H1 (cell line): Measurements from ENCODE around the gene MBTPS1. TPM values are rescaled to one million over a fixed set of nuclear protein-coding genes. Genes with fewer than 3 reads are reported as not detected.

ENCODE experiments used
- CTCF ChIA-PET: fragments of 300-600 bp; sonication (Branson Sonifier 250); formaldehyde crosslinking; loops from one replicate; lab custom pipeline; 2021; ENCODE audit not compliant: partially characterized antibody; lab: Charles Lee
- POLR2A ChIA-PET: fragments of 300-600 bp; sonication (Branson Sonifier 250); formaldehyde crosslinking; loops from one replicate; lab custom pipeline; 2021; ENCODE audit warnings: inconsistent platforms; ENCODE audit not compliant: partially characterized antibody; lab: Charles Lee
- DNase-seq, 2 experiments: peaks; one replicate each; pipeline versions ENCODE4 v3.0.0 to v3.0.0-alpha.2; 2010 to 2022; ENCODE audit warnings: low spot score in 2 of 2, low read depth in 1 of 2, mixed read lengths in 1 of 2
- FAIRE-seq: peaks from 2 replicates; lab custom pipeline; 2011; peaks lifted over from hg19 to GRCh38; lab: Jason Lieb, UNC
- H2AFZ ChIP-seq: 2 replicates; pipeline ENCODE4 v1.8.1; 2012; ENCODE audit warnings: low read length, inconsistent platforms
- H2AK5ac ChIP-seq: 2 replicates; pipeline ENCODE4 v1.6.1; 2013; ENCODE audit warnings: low read depth, low read length
- H2BK120ac ChIP-seq: replicated peaks from 2 replicates; pipeline ENCODE3; 2013; ENCODE audit warnings: low read depth, low read length, inconsistent platforms
- H2BK12ac ChIP-seq: 2 replicates; pipeline ENCODE4 v1.6.1; 2013; ENCODE audit warnings: low read depth, low read length
- H2BK15ac ChIP-seq: 2 replicates; pipeline ENCODE4 v1.6.1; 2013; ENCODE audit warnings: low read length
- H2BK20ac ChIP-seq: 2 replicates; pipeline ENCODE4 v1.6.1; 2013; ENCODE audit warnings: low read length
- H2BK5ac ChIP-seq: 2 replicates; pipeline ENCODE4 v1.6.1; 2013; ENCODE audit warnings: low read depth, low read length
- H3K14ac ChIP-seq: 2 replicates; pipeline ENCODE4 v1.6.1; 2013; ENCODE audit warnings: inconsistent platforms; ENCODE audit not compliant: insufficient read length
- H3K18ac ChIP-seq: 2 replicates; pipeline ENCODE4 v1.6.1; 2013; ENCODE audit warnings: low read length; ENCODE audit errors: extremely low read depth
- H3K23ac ChIP-seq: 2 replicates; pipeline ENCODE4 v1.6.1; 2013; ENCODE audit warnings: inconsistent platforms; ENCODE audit not compliant: insufficient read length
- H3K23me2 ChIP-seq: 2 replicates; pipeline ENCODE4 v1.6.1; 2013; ENCODE audit warnings: low read depth, low read length
- H3K27ac ChIP-seq: 2 replicates; pipeline ENCODE4 v1.6.1; 2011; ENCODE audit warnings: low read depth, low read length, inconsistent platforms
- H3K27me3 ChIP-seq, 4 experiments: replicated peaks in 1 of 4; 1 replicate in 1 of 4; 2 replicates in 3 of 4; pipeline versions ENCODE4 v1.6.1 to v1.8.1; 2011 to 2013; ENCODE audit warnings: low read length in 3 of 4, mild to moderate bottlenecking in 3 of 4, inconsistent platforms in 2 of 4, mixed read lengths in 2 of 4, moderate library complexity in 1 of 4; ENCODE audit not compliant: control insufficient read depth in 3 of 4, insufficient read depth in 3 of 4; ENCODE audit errors: extremely low read depth in 1 of 4
- H3K36me3 ChIP-seq, 4 experiments: 2 replicates each; pipeline versions ENCODE4 v1.6.1 to v1.8.1; 2011 to 2013; ENCODE audit warnings: mild to moderate bottlenecking in 4 of 4, low read length in 3 of 4, moderate library complexity in 2 of 4, control low read depth in 1 of 4, inconsistent platforms in 1 of 4; ENCODE audit not compliant: insufficient read depth in 4 of 4, control insufficient read depth in 2 of 4
- H3K4ac ChIP-seq: replicated peaks from 2 replicates; pipeline ENCODE3; 2013; ENCODE audit warnings: low read length, low read depth, mixed read lengths, inconsistent platforms; ENCODE audit not compliant: insufficient read length
- H3K4me1 ChIP-seq, 4 experiments: replicated peaks in 1 of 4; 1 replicate in 1 of 4; 2 replicates in 3 of 4; pipeline versions ENCODE4 v1.6.1 to v1.8.1; 2011 to 2013; ENCODE audit warnings: low read length in 3 of 4, inconsistent platforms in 2 of 4, mixed read lengths in 1 of 4; ENCODE audit not compliant: insufficient read depth in 4 of 4, control insufficient read depth in 3 of 4
- H3K4me2 ChIP-seq, 2 experiments: 2 replicates each; pipeline versions ENCODE4 v1.6.1 to v1.8.1; 2011 to 2013; ENCODE audit warnings: low read depth in 2 of 2, low read length in 2 of 2, control low read depth in 1 of 2, inconsistent platforms in 1 of 2, mild to moderate bottlenecking in 1 of 2; ENCODE audit not compliant: insufficient read depth in 1 of 2
- H3K4me3 ChIP-seq, 4 experiments: fragments of 200-600, 300-600 bp in 1 of 4; sonication (generic), shearing (Covaris generic), sonication (Bioruptor Twin) in 1 of 4; 2 replicates each; pipeline versions ENCODE4 v1.5.1 to v1.8.1; 2011 to 2016; ENCODE audit warnings: low read length in 4 of 4, low read depth in 3 of 4, control low read depth in 2 of 4, inconsistent platforms in 2 of 4, mild to moderate bottlenecking in 2 of 4, mixed read lengths in 1 of 4, moderate library complexity in 1 of 4; ENCODE audit not compliant: insufficient read depth in 2 of 4; ENCODE audit errors: extremely low read depth in 1 of 4
- H3K56ac ChIP-seq: replicated peaks from 2 replicates; pipeline ENCODE3; 2013; ENCODE audit warnings: low read depth, mild to moderate bottlenecking, mixed read lengths, low read length, inconsistent platforms; ENCODE audit not compliant: insufficient read length
- H3K79me1 ChIP-seq: 2 replicates; pipeline ENCODE4 v1.6.1; 2013; ENCODE audit warnings: low read depth, low read length, control low read depth
- H3K79me2 ChIP-seq, 2 experiments: 2 replicates each; pipeline versions ENCODE4 v1.6.1 to v1.8.1; 2012 to 2013; ENCODE audit warnings: low read length in 2 of 2, mild to moderate bottlenecking in 2 of 2, inconsistent platforms in 1 of 2; ENCODE audit not compliant: insufficient read depth in 2 of 2, control insufficient read depth in 1 of 2
- H3K9ac ChIP-seq, 4 experiments: replicated peaks in 1 of 4; 1 replicate in 1 of 4; 2 replicates in 3 of 4; pipeline versions ENCODE4 v1.6.1 to v1.8.1; 2011 to 2013; ENCODE audit warnings: low read depth in 3 of 4, low read length in 3 of 4, control low read depth in 2 of 4, mild to moderate bottlenecking in 2 of 4, moderate library complexity in 2 of 4, inconsistent platforms in 1 of 4; ENCODE audit errors: extremely low read depth in 1 of 4
- H3K9me3 ChIP-seq, 2 experiments: 2 replicates each; pipeline versions ENCODE4 v1.6.1 to v1.8.1; 2012 to 2013; ENCODE audit warnings: mild to moderate bottlenecking in 2 of 2, moderate library complexity in 2 of 2, control low read depth in 1 of 2, inconsistent platforms in 1 of 2, low read depth in 1 of 2, low read length in 1 of 2, mixed read lengths in 1 of 2; ENCODE audit not compliant: insufficient read depth in 2 of 2
- H4K20me1 ChIP-seq, 2 experiments: replicated peaks in 1 of 2; 2 replicates each; pipeline versions ENCODE3 to v1.8.1; 2011 to 2013; ENCODE audit warnings: inconsistent platforms in 2 of 2, low read length in 2 of 2, mild to moderate bottlenecking in 1 of 2; ENCODE audit not compliant: insufficient read depth in 2 of 2, control insufficient read depth in 1 of 2
- H4K5ac ChIP-seq: 2 replicates; pipeline ENCODE4 v1.6.1; 2013; ENCODE audit warnings: low read length, low read depth, mixed read lengths, inconsistent platforms; ENCODE audit not compliant: insufficient read length
- H4K8ac ChIP-seq: 2 replicates; pipeline ENCODE4 v1.8.0; 2013; ENCODE audit warnings: mild to moderate bottlenecking, moderate library complexity, low read length, inconsistent platforms; ENCODE audit not compliant: insufficient read depth; ENCODE audit errors: extremely low read depth
- H4K91ac ChIP-seq: replicated peaks from 2 replicates; pipeline ENCODE3; 2013; ENCODE audit warnings: low read length, mixed read lengths, inconsistent platforms; ENCODE audit not compliant: insufficient read length
- BCL11A ChIP-seq, 2 experiments: IDR thresholded peaks; one replicate each; pipeline ENCODE4 v1.6.1; 2011; ENCODE audit warnings: low read depth in 2 of 2, low read length in 2 of 2, mild to moderate bottlenecking in 2 of 2
- CREB1 ChIP-seq: IDR thresholded peaks from 2 replicates; pipeline ENCODE4 v1.6.1; 2012; ENCODE audit warnings: inconsistent platforms
- HDAC6 ChIP-seq: IDR thresholded peaks from one replicate; pipeline ENCODE4 v1.7.1; 2012; ENCODE audit warnings: low read depth, mild to moderate bottlenecking, inconsistent platforms, low read length, moderate library complexity
- PHF8 ChIP-seq: fragments of 200-600 bp; sonication (generic); conservative IDR thresholded peaks from 2 replicates; pipeline ENCODE4 v1.7.1; 2012; ENCODE audit warnings: low read depth, mild to moderate bottlenecking, inconsistent platforms, low read length, moderate library complexity
- SIRT6 ChIP-seq: IDR thresholded peaks from one replicate; pipeline ENCODE4 v1.7.1; 2012; ENCODE audit warnings: low read length, inconsistent platforms
- WGBS, 2 experiments: shearing (Covaris generic) in 1 of 2; methylation state at CpG; one replicate each; pipeline versions ENCODE4 v1.1.6 to v1.1.7; 2013 to 2015; ENCODE audit warnings: low lambda C conversion rate in 2 of 2, mixed read lengths in 2 of 2, inconsistent platforms in 1 of 2, low coverage in 1 of 2, missing lambda C conversion rate in 1 of 2; ENCODE audit not compliant: insufficient replicate concordance in 2 of 2, insufficient coverage in 1 of 2, insufficient read length in 1 of 2; ENCODE audit errors: extremely low coverage in 1 of 2, missing lambda C conversion rate in 1 of 2; 5-methylcytosine and 5-hydroxymethylcytosine counted together
- polyA plus RNA-seq, 7 experiments: library from polyadenylated mRNA; depleted of rRNA in 3 of 7; stranded (reverse) in 5 of 7; unstranded in 2 of 7; fragments of >200 nt in 5 of 7; fragments of 200-250 nt in 2 of 7; gene quantifications; 1 replicate in 5 of 7; 2 replicates in 1 of 7; 4 replicates in 1 of 7; pipeline versions ENCODE4 v1.2.1 to v1.2.3, GENCODE V29; 2011 to 2013; ENCODE audit warnings: missing spikeins in 2 of 7, mixed read lengths in 2 of 7
- total RNA-seq: library from RNA; stranded (reverse); fragmentation: NEBNext Ultra II Directional; extraction: Animal tissue kit (Norgen Biotek cat#: 25700); gene quantifications from 2 replicates; pipeline ENCODE4 v1.2.1, GENCODE V29; 2021
- TF ChIP-seq, protein P1 (sequence below), 3 experiments: IDR thresholded peaks; 1 replicate in 2 of 3; 2 replicates in 1 of 3; pipeline versions ENCODE4 v1.5.1 to v1.6.1; 2011; ENCODE audit warnings: low read length in 3 of 3, mild to moderate bottlenecking in 3 of 3, inconsistent platforms in 2 of 3, low read depth in 1 of 3, moderate library complexity in 1 of 3; ENCODE audit not compliant: insufficient read depth in 1 of 3; ENCODE audit errors: control extremely low read depth in 1 of 3

MBTPS1 gene
- total and polyA plus RNA-seq, 2 of the 8 experiments (the other 6 are each of a cell fraction or from before 2014, with no cell fraction given), result 30.6 to 53.3 TPM

DNA sequence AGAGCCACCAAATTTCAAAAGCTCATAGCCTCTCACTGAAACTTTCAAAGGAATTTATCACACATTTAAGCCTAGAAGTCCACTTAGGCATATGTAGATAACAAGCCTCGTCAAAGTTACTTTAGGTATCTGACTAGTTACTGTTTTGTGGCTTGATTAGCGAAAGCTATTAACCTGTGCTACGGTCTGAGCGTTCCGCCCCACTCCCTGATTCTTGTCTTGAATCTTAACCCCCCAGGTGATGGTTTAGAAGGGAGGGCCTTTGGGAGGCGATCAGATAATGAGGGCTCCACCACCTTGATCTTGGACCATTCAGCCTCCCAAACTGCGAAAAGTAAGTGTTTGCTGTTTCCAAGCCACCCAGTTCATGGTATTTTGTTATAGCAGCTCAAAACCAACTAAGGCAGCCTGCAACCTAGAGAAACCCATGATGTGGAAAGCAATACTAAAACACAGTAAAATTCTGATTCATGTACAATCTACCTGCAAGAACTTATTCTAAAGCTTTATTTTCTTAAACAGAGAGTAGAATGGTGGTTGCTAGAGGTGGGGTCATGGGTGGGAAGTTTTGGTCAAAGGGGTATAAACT, 21.1 kb upstream of the MBTPS1 start:
- Histone ChIP-seq H3K4me3 (no peak overlapping the region), H3K27ac (no peak overlapping the region), H3K36me3 (no peaks in the 10 kb centered on the region), H3K23me2 (no peaks in the 10 kb centered on the region), H2BK15ac (no peak overlapping the region), H3K4ac (no peak overlapping the region), H2AK5ac (no peak overlapping the region), H3K9me3 (no peaks in the 10 kb centered on the region), H4K5ac (no peak overlapping the region), H3K18ac (no peak overlapping the region), H4K91ac (no peak overlapping the region), H3K23ac (no peak overlapping the region), H3K27me3 (no peaks in the 10 kb centered on the region), H2BK12ac (no peak overlapping the region), H3K9ac (peak overlapping the region in 1 of 4 experiments; percentile 37; a peak in 1 of 7 replicates), H2BK5ac (peak overlapping the region; percentile 44; the same call in 1 of the 2 replicates), H2AFZ (no peak overlapping the region), H3K14ac (no peak overlapping the region), H3K79me2 (peaks cover under 1 to 89% of the 10 kb centered on the region in 2 experiments; a peak in 3 of 4 replicates), H2BK120ac (no peak overlapping the region), H3K79me1 (peaks cover 15% of the 10 kb centered on the region), H4K20me1 (peaks cover 3 to 14% of the 10 kb centered on the region in 2 experiments), H4K8ac (no peak overlapping the region), H3K56ac (no peak overlapping the region), H2BK20ac (no peak overlapping the region), H3K4me1 (peaks cover 11 to 21% (median 18%) of the 10 kb centered on the region in 4 experiments), H3K4me2 (no peak overlapping the region; a peak in 1 of 4 replicates)
- WGBS, 2 experiments, result 89% methylated on average over 7 of the region's 7 CpGs; no CpG with 5 or more reads in 1 of the 2 experiments
- no peak for FAIRE-seq
- TF ChIP-seq CREB1, result no peak
- no peak for TF ChIP-seq SIRT6
- TF ChIP-seq BCL11A (IDR thresholded peaks at IDR 0.05; ENCODE audit: low read depth in 2 of 2, low read length in 2 of 2), result no peak
- no peak for TF ChIP-seq HDAC6
- TF ChIP-seq, protein P1, sequence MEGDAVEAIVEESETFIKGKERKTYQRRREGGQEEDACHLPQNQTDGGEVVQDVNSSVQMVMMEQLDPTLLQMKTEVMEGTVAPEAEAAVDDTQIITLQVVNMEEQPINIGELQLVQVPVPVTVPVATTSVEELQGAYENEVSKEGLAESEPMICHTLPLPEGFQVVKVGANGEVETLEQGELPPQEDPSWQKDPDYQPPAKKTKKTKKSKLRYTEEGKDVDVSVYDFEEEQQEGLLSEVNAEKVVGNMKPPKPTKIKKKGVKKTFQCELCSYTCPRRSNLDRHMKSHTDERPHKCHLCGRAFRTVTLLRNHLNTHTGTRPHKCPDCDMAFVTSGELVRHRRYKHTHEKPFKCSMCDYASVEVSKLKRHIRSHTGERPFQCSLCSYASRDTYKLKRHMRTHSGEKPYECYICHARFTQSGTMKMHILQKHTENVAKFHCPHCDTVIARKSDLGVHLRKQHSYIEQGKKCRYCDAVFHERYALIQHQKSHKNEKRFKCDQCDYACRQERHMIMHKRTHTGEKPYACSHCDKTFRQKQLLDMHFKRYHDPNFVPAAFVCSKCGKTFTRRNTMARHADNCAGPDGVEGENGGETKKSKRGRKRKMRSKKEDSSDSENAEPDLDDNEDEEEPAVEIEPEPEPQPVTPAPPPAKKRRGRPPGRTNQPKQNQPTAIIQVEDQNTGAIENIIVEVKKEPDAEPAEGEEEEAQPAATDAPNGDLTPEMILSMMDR (IDR thresholded peaks at IDR 0.05; ENCODE audit: control extremely low read depth in 1 of 3, insufficient read depth in 1 of 3, low read depth in 1 of 3, low read length in 3 of 3), result no peak
- no peak for TF ChIP-seq PHF8
- ChIA-PET CTCF (interaction anchor here (0.6 to 3.8 kb wide), 11 partner anchors 16 to 359 kb away, joined by 3 to 18 read pairs (median 4); partner anchors contain the start of genes MBTPS1 and TAF1C), POLR2A (interaction anchor here (1.4 kb wide), 1 partner anchor 21 kb away, joined by 4 read pairs; the partner anchor contains the start of gene MBTPS1)
- no peak for DNase-seq
